Activated CD8-positive, alpha-beta memory T cell treated with anti-CD3 and anti-CD28 coated beads for 36 hours (primary cell): Measurements from ENCODE around the gene AHI1. TPM values are rescaled to one million over a fixed set of nuclear protein-coding genes. Genes with fewer than 3 reads are reported as not detected.
"Not testable (repeated sequence)": the region's sequence is repeated elsewhere in the genome, so short reads cannot be mapped to it uniquely, and the experiment has no call there.

Experiments used
- CTCF ChIA-PET: fragments of 350-600 bp; sonication (Branson Sonifier 250); formaldehyde crosslinking; loops from one replicate; lab custom pipeline; 2021; ENCODE audit warnings: antibody characterized with exemption; lab: Charles Lee
- POLR2A ChIA-PET: fragments of 350-600 bp; sonication (Branson Sonifier 250); formaldehyde crosslinking; loops from one replicate; lab custom pipeline; 2021; ENCODE audit warnings: antibody characterized with exemption; lab: Charles Lee
- total RNA-seq, 2 experiments: library from RNA; stranded (reverse); gene quantifications; one replicate each; pipeline ENCODE4 v1.2.3, GENCODE V29; 2021

Gene AHI1
- total RNA-seq, 2 experiments from 2014 or later = 42.4 to 46.2 TPM

- ChIA-PET CTCF (interaction anchor here (1.0 kb wide), 1 partner anchor 76 kb away, joined by 3 read pairs; no protein-coding TSS in a partner anchor), POLR2A (no interaction called here)
Observed at GRCh38 chr6:135258970-135259369, 238.6 kb downstream of the AHI1 start.

- CTCF ChIA-PET = interaction anchor here (1.0 kb wide), 1 partner anchor 75 kb away, joined by 3 read pairs; no protein-coding TSS in a partner anchor
- POLR2A ChIA-PET = interaction anchor here (0.6 kb wide), 1 partner anchor 216 kb away, joined by 4 read pairs; no protein-coding TSS in a partner anchor
Observed at GRCh38 chr6:135257631-135258405, 239.7 kb downstream of the AHI1 start.

DNA sequence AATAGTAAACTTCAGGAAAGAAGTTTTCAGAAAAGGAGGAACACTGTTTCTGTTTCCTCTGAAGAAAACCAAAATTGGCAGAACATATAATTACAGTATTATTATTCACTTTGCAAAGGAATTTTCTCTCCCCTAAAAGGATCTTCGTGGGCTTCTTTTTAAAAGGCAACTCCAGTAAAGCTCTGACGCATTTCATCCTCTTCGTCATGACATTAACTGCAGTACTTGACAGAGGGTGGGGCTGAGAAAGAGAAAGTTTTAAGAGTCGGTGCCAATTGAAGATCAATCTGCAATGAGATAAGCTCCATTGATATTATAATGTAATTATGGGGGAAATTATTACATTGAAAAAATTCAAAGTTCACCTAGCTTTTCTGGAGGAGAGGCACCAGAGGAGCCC, 240.7 kb downstream of the AHI1 start:
- POLR2A ChIA-PET = no interaction called here

GRCh38 chr6:135254471-135254870, 243.1 kb downstream of the AHI1 start:
- POLR2A ChIA-PET = no interaction called here
- CTCF ChIA-PET = no interaction called here

More for the DNA sequence above, 240.7 kb downstream of the AHI1 start:
- CTCF ChIA-PET = no interaction called here

DNA sequence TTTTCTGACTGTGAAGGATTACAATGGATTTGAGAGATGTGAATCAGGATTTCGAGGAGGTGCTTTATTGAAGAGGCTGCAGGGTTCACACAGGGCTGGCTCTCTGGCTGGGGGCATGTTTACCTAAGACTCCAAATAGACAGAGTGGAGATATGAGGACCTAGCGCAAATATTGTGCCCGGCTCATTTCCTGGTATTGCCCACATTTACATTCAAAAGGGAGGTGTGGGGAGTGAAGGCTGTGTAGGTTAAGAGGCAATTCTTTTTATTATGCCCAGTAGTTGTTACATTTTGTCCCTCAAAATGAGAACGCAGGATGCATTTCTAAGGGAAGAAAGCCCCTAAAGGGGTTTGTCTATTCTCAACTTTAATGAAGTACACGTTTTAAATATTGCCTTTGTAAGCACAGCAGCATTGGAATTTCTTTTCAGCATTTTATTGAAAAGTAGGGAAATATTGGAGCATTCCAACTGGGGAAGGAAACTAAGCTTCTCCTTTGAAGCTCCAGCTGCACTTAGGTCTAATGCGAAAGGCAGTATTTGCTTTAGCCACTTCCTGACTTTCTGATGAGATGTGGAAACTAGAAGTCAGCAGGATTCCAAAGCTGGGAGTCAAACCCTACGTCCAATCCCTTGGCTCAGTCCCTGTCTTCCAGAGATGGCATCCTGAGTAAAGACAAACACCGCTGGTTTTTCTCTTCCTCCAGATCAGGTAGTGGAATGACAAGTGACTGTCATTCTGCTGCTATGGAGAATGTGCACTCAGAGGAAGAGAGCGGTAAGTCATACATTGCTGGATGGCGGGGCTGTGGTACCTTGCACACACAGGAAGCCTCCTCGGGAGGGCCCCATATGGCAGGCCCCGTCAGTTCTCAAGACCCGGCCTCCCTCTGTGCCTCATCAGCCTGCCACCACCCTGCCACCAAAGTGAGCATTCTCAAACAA, 245.8 kb downstream of the AHI1 start:
- CTCF ChIA-PET = no interaction called here
- POLR2A ChIA-PET = no interaction called here

GRCh38 chr6:135250751-135251497, 246.6 kb downstream of the AHI1 start:
- POLR2A ChIA-PET = no interaction called here
- CTCF ChIA-PET = no interaction called here

GRCh38 chr6:135250234-135250633, 247.3 kb downstream of the AHI1 start:
- CTCF ChIA-PET = no interaction called here
- POLR2A ChIA-PET = no interaction called here

GRCh38 chr6:135246412-135247012, 251.0 kb downstream of the AHI1 start:
- CTCF ChIA-PET, POLR2A ChIA-PET: not testable (repeated sequence)

GRCh38 chr6:135244805-135245204, 252.7 kb downstream of the AHI1 start:
- CTCF ChIA-PET = no interaction called here
- POLR2A ChIA-PET = no interaction called here

DNA sequence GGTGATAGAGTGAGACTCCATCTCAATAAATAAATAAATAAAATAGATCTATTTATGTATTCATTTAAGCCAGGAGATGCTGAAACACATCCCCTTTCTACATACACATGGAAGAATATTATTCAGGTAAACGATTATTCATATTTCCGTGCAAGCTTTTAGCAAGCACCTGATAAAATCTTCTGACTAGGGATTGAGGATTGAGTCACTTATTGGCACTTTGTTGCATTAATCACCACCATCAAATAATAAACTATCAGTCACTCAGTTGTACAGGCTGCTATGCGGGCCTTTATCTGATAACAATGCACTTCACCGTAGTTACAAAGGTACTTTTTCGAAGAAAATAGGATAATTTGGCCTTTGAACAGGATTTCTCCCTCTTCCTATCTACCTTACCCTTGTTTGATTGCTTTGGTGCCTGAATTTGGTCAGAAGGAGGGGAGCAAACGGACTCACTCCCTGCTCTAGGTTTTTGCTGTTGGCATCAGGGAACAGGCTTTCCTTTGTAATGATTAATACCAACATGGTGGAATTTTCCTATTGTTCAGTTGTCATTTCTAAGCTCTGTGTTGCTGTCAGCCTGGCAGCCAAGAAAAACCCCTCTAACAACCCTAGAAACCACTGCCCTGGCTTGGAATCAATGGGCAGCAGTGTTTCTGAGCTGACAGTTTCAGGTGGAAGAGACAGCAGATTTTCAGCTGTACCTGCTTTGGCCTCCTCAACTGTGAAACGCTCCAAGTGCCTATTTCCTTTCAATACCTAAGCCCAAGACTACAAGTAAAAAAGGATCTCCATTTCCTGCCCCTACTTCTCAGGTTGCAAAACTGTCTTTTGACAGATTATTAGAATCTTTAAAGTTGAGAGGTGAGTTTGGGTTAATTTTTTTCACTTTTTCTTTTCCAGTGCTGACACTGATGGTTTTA, 253.4 kb downstream of the AHI1 start:
- POLR2A ChIA-PET = no interaction called here
- CTCF ChIA-PET = no interaction called here

DNA sequence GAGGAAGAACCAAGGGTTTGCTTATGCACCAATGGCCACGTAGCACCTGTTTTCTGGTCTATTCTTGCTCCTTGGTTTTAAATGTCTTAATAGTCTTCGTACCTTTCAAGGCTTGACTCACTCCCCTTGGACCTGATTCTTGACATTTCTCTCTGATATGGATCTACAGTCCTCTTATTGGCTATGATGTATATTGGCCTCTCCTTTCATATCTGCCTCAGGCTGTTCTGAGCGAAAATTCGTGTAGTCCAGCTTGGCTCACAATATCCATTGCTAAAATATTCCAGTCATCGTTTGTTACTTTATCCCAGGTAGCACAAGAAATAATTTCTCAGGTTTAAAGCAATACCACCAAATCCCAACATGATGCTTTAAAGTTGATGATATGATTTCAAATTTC, 256.8 kb downstream of the AHI1 start:
- POLR2A ChIA-PET = interaction anchor here (0.6 kb wide), 1 partner anchor 14 kb away, joined by 3 read pairs; no protein-coding TSS in a partner anchor

GRCh38 chr6:135236732-135237131, 260.8 kb downstream of the AHI1 start:
- ChIA-PET POLR2A (no interaction called here), CTCF (no interaction called here)

More for the DNA sequence above, 256.8 kb downstream of the AHI1 start:
- CTCF ChIA-PET = no interaction called here

- ChIA-PET POLR2A (no interaction called here), CTCF (no interaction called here)
Observed at GRCh38 chr6:135236319-135236718, 261.2 kb downstream of the AHI1 start.

- POLR2A ChIA-PET = no interaction called here
- CTCF ChIA-PET = no interaction called here
Observed at GRCh38 chr6:135235716-135236115, 261.8 kb downstream of the AHI1 start.

GRCh38 chr6:135234492-135234780, 263.1 kb downstream of the AHI1 start:
- ChIA-PET POLR2A (no interaction called here), CTCF (no interaction called here)

DNA sequence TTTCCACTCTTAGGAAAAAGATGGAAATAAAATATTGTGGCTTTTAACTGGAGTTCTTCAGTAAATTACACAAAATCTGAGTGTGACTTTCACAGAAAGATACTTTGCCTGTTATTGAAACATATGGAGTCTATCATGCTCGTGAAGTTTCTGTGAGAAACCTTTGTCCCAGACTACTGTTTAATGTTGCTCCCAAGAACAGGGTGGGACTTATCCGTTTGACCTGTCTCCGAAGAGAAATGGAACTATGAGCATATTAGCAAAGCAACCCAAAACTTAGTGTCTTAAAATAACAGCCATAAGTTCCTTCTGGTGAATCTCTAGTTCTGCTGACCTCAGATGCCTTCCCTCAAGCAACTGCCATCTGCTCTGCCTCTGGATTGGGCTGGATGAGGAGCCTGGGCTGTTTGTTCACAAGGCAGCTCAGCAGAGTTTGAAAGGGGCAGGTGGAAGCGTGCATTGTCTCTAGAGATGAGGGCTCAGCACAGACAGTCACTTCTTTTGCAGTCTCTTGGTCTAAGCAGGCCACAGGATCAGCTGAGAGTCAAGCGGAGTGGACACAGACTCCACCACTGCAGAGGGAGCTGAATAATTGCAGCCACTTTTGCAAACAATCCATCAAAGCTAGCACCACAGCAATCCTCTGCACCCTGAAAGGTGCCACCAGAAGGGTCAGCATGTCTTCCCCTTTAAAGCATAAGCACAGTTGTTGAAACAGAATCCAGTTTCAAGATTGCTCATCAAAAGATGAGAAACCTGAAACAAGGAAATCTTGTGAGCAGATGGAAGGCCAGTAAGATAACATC, 263.7 kb downstream of the AHI1 start:
- POLR2A ChIA-PET = no interaction called here
- CTCF ChIA-PET = no interaction called here
